Pons (tissue), 1 donor: ENCODE results near the gene TAC3.
"Not testable (repeated sequence)": the region's sequence is repeated elsewhere in the genome, so short reads cannot be mapped to it uniquely, and the experiment has no call there.

Experiments used
- DNase-seq: peaks from one replicate; pipeline ENCODE4 v3.0.0-alpha.2; 2016; ENCODE audit warnings: low spot score

TAC3 gene

DNA sequence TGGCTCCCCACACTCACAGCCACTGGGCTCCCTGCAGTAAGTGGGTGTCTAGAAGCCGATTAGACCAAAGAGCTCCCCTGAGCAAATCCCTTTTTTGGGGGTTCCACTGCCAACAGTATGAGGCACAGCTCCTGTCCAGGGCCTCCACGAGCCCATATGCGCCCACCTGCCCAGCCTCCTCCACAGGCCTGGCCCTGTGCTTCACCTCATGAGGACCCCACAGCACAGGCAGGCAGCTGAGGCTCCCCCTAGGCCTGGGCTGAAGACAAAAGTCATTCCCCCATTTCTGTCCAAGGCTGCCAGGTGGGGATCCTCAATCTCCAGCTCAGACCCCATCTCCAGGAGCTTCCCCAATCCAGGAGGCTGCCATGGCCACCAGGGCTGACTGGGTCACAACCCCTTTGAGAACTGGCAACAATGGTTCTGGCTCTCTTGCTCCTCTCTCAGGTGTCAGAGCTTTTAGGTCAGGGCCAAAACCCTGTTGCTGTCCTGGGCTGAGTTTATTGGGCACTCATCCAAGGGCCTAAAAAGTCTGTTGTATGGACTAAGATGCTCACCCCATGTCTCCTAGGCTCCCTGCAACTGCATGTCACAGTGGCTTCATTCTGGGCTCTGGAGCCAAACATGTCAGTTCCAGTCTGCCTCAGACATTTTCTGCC lies 33.6 kb downstream of the TAC3 start:
- not testable (repeated sequence) for DNase-seq

DNA sequence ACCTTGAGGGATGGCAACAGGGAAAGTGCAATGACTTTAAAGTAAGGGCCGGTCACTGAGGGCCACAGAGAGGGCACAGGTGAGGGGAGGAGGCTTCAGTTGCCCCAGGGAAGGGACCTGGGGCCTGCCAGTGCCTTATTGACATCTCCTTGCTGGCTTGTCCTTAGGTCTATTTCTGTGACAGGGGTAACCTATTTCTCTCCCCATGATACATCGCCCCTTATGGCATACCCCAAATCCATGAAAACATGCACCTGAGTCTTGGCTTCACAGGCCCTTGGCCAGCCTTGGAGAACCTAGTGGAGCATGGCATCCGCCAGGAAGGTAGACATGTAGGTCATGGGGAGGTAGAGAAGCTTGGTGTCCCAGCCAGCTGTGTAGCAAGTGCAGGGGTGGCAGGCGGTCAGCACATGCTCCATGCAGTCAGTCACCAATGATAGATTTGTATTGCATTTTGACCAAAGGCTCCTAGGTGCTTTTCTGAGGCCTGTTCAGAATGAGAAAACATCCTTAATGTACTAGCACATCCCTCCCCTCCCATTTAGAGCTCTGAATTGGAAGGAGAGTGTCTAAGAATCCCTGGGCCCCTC lies 35.3 kb downstream of the TAC3 start:
- no peak for DNase-seq

- no peak for DNase-seq
These were observed 36.1 kb downstream of the TAC3 start for GRCh38 chr12:56980268-56980667.

DNA sequence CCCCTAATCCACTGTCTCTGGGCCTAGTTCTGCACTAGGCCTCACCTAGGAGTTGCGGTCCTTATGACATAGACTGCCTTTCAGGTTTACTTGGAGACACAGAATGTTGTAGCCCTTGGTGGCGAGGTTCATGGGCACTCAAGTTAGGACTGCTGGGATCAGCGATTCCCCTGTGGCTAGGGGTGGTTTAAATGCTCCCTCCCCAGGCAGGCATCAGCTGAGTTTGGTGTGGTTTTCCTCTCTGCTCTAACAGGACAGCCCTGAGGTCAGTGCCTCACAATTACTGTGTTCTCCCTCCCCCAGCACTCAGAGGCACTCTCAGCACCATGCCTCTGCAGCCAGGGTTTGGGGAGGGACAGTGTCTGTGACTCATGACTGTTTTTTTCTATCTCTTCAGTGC lies 36.7 kb downstream of the TAC3 start:
- no peak for DNase-seq

GRCh38 chr12:56978397-56979138 lies 37.8 kb downstream of the TAC3 start:
- no peak for DNase-seq

GRCh38 chr12:56977361-56977760 lies 39.0 kb downstream of the TAC3 start:
- DNase-seq, result not testable (repeated sequence)

DNA sequence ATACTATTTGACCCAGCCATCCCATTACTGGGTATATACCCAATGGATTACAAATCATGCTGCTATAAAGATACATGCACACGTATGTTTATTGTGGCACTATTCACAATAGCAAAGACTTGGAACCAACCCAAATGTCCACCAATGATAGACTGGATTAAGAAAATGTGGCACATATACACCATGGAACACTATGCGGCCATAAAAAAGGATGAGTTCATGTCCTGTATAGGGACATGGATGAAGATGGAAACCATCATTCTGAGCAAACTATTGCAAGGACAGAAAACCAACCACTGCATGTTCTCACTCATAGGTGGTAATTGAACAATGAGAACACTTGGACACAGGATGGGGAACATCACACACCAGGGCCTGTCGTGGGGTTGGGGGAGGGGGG lies 42.1 kb downstream of the TAC3 start:
- not testable (repeated sequence) for DNase-seq

DNA sequence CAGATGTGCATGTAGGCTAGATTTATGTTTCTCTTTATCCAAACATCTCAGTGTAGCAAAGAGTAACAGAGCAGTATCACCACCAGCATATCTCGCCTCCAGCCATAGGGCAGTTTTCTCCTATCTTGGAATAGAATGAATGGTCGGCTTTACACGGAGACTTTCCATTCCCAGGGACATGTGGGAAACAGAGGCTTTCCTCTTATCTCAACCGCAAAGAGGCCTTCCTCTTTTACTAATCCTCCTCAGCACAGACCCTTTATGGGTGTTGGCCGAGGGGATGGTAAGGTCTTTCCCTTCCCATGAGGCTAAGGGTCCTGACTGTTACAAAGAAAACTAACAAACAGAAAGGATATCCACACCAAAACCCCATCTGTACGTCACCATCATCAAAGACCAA lies 47.4 kb downstream of the TAC3 start:
- DNase-seq, result not testable (repeated sequence)

DNA sequence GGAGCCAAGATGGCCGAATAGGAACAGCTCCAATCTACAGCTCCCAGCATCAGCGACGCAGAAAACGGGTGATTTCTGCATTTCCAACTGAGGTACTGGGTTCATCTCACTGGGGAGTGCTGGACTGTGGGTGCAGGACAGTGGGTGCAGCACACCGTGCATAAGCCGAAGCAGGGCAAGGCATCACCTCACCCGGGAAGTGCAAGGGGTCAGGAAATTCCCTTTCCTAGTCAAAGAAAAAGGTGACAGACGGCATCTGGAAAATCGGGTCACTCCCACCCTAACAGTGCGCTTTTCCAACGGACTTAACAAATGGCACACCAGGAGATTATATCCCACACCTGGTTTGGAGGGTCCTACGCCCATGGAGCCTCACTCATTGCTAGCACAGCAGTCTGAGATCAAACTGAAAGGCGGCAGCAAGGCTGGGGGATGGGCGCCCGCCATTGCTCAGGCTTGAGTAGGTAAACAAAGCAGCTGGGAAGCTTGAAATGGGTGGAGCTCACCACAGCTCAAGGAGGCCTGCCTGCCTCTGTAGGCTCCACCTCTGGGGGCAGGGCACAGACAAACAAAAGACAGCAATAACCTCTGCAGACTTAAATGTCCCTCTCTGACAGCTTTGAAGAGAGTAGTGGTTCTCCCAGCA lies 50.2 kb downstream of the TAC3 start:
- DNase-seq, result not testable (repeated sequence)

DNA sequence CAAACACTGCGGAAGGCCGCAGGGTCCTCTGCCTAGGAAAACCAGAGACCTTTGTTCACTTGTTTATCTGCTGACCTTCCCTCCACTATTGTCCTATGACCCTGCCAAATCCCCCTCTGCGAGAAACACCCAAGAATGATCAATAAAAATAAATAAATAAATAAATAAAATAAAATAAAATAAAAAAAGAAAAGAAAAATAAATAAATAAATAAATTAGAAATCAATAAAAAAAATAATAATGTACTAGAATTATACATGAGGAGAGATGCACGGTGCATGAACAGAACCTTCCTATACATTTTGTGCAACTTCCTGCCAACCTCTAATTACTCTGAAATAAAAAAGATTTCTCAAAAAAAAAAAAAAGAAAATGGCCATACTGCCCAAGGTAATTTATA lies 51.2 kb downstream of the TAC3 start:
- not testable (repeated sequence) for DNase-seq

- DNase-seq, result not testable (repeated sequence)
These were observed 52.8 kb downstream of the TAC3 start for GRCh38 chr12:56963557-56963956.

DNA sequence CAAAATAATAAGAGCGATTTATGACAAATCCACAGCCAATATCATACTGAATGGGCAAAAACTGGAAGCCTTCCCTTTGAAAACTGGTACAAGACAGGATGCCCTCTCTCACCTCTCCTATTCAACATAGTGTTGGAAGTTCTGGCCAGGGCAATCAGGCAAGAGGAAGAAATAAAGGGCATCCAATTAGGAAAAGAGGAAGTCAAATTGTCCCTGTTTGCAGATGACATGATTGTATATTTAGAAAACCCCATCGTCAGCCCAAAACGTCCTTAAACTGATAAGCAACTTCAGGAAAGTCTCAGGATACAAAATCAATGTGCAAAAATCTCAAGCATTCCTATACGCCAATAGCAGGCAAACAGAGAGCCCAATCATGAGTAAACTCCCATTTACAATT lies 54.1 kb downstream of the TAC3 start:
- DNase-seq, result not testable (repeated sequence)
